Omental fat pad (tissue), 4 donors: ENCODE data around the gene NKD1. TPM values are rescaled to one million over a fixed set of nuclear protein-coding genes. Genes with fewer than 3 reads are reported as not detected.

Experiments used
- ATAC-seq: fragments of 150-250 bp; one replicate; pipeline ENCODE4 v1.9.1; 2016; ENCODE audit warnings: mild to moderate bottlenecking, moderate library complexity; ENCODE audit not compliant: low FRiP score
- DNase-seq: peaks from one replicate; pipeline ENCODE4 v3.0.0-alpha.2; 2019; ENCODE audit warnings: low spot score
- total RNA-seq, 4 donors: library from RNA; depleted of rRNA; stranded (reverse); fragments of >200 nt; gene quantifications; one replicate each; pipeline ENCODE4 v1.1.0, GENCODE V29; 2016
- TF ChIP-seq, protein P1 (sequence below), 3 donors: fragments of 450-650 bp; IDR thresholded peaks; one replicate each; pipeline ENCODE4 v1.5.1; 2016 to 2017; ENCODE audit warnings: antibody characterized with exemption in 3 of 3, mild to moderate bottlenecking in 3 of 3, moderate library complexity in 2 of 3

NKD1 gene
- total RNA-seq, 4 donors from 2014 or later: 2.2 to 11.6 (median 3.1) TPM

DNA sequence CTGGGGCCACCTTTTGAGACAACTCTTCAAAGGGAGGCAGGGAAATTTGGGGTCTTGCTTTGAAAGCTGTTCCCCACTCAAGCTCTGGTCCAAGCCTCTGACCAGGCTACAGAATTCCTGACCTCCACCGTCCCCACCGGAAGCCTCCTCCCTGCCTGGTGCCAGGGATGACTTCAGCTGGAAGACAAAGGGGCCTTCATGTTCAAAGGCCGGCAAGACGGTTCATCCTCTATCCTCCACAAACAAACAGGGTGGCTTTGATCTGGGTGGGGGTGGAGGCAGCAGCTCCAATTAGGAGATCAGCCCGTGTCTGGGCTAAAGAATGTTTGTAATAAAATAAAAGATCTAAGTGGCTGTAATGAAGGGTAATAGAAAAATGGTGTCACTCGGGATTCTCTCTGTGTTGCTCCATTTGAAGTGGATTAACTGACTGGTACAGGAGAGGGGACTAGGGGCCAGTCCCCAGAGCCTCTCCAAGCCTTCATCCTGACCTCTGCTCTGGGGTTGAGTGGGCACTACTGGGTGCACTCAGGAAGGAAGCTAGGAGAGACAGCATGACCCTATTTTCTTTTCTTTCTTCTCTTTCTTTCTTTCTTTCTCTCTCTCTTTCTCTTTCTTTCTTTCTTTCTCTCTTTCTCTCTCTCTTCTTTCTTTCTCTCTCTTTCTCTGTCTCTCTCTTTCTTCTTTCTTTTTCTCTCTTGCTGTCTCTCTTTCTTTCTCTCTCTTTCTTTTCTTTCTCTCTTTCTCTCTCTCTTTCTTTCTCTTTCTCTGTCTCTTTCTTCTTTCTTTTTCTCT is 27.5 kb upstream of the NKD1 start:
- no peak for DNase-seq
- no peak for ATAC-seq
- TF ChIP-seq, protein P1, sequence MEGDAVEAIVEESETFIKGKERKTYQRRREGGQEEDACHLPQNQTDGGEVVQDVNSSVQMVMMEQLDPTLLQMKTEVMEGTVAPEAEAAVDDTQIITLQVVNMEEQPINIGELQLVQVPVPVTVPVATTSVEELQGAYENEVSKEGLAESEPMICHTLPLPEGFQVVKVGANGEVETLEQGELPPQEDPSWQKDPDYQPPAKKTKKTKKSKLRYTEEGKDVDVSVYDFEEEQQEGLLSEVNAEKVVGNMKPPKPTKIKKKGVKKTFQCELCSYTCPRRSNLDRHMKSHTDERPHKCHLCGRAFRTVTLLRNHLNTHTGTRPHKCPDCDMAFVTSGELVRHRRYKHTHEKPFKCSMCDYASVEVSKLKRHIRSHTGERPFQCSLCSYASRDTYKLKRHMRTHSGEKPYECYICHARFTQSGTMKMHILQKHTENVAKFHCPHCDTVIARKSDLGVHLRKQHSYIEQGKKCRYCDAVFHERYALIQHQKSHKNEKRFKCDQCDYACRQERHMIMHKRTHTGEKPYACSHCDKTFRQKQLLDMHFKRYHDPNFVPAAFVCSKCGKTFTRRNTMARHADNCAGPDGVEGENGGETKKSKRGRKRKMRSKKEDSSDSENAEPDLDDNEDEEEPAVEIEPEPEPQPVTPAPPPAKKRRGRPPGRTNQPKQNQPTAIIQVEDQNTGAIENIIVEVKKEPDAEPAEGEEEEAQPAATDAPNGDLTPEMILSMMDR (IDR thresholded peaks at IDR 0.05): no peak

DNA sequence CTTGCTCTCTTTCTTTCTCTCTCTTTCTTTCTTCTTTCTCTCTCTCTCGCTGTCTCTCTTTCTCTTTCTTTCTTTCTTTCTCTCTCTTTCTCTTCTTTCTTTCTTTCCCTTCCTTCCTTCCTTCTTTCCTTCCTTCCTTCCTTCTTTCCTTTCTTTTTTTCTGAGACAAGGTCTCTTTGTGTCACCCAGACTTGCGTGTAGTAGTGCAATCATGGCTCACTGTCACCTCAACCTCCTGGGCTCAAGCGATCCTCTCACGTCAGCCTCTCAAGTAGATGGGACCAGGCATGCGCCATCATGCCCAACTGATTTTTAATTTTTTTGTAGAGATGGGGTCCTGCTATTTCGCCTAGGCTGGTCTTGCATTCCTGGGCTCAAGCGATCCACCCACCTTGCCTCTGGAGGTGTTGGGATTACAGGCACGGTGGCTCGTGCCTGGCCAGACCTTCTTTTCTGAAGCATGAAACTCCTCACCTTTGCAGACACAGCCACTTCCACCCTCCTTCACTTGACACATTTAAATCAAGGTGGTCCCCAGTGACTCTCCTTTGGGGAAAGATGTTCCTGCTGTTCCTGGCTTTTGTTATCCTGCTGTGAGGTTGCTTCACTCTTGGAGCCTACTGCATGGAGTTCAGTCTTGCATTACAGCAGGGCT is 26.8 kb upstream of the NKD1 start:
- no peak for DNase-seq
- ATAC-seq: no peak
- TF ChIP-seq, protein P1 (IDR thresholded peaks at IDR 0.05): no peak

DNA sequence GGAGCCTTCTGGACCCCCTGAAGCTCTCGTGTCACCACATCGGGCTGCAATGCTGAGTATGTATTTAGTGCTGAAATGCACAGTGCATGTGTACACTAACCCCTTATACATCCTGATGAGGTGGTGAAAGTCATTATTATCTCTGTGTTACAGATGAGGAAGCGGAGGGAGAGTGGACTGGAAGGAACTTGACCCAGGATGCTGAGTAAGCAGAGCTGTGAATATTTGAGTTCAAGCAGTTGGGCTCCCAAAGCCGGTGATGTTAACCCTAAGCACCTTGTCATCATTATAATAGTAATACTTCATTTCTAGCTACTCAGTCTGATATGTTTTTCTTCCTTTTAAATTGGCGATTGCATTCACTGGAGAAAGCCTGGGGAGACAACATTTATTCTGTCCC is 25.9 kb upstream of the NKD1 start:
- ATAC-seq (no peak), DNase-seq (no peak)
- TF ChIP-seq, protein P1 (IDR thresholded peaks at IDR 0.05): no peak

GRCh38 chr16:50523710-50524109 is 24.5 kb upstream of the NKD1 start:
- TF ChIP-seq, protein P1 (IDR thresholded peaks at IDR 0.05): no peak
- no peak for ATAC-seq

GRCh38 chr16:50525262-50525661 is 22.9 kb upstream of the NKD1 start:
- TF ChIP-seq, protein P1 (IDR thresholded peaks at IDR 0.05): no peak
- no peak for DNase-seq
- ATAC-seq: no peak

More at GRCh38 chr16:50523710-50524109, 24.5 kb upstream of the NKD1 start:
- no peak for DNase-seq

- ATAC-seq (no peak), DNase-seq (no peak)
- TF ChIP-seq, protein P1 (IDR thresholded peaks at IDR 0.05): no peak
These were observed 22.5 kb upstream of the NKD1 start for GRCh38 chr16:50525716-50526115.
